Esophagus muscularis mucosa (tissue), 4 donors: ENCODE results near the gene EHD2. TPM values are rescaled to one million over a fixed set of nuclear protein-coding genes. Genes with fewer than 3 reads are reported as not detected.

Source experiments
- DNase-seq: peaks from one replicate; pipeline ENCODE4 v3.0.0-alpha.2; 2017; ENCODE audit errors: extremely low spot score
- H3K27ac ChIP-seq, 4 donors: fragments of 200-600 bp; sonication (generic); replicated peaks in 1 of 4; 1 replicate in 3 of 4; 2 replicates in 1 of 4; pipeline ENCODE4 v1.5.1; 2016 to 2019; ENCODE audit warnings: mild to moderate bottlenecking in 1 of 4
- H3K27me3 ChIP-seq, 4 donors: fragments of 200-600 bp; sonication (generic); one replicate each; pipeline versions ENCODE4 v1.5.1 to v1.6.0; 2016 to 2019
- H3K36me3 ChIP-seq, 4 donors: fragments of 200-600 bp; sonication (generic); one replicate each; pipeline ENCODE4 v1.5.1; 2016 to 2019
- H3K4me1 ChIP-seq, 4 donors: fragments of 200-600 bp; sonication (generic); one replicate each; pipeline ENCODE4 v1.5.1; 2016 to 2019
- H3K4me3 ChIP-seq, 4 donors: fragments of 200-600 bp; sonication (generic); 1 replicate in 2 of 4; 2 replicates in 2 of 4; pipeline ENCODE4 v1.5.1; 2016 to 2019; ENCODE audit warnings: mild to moderate bottlenecking in 4 of 4, moderate library complexity in 1 of 4
- H3K9me3 ChIP-seq, 4 donors: fragments of 200-600 bp; sonication (generic); 1 replicate in 3 of 4; 2 replicates in 1 of 4; pipeline ENCODE4 v1.5.1; 2016 to 2019
- EP300 ChIP-seq: sonication (generic); formaldehyde crosslinking; IDR thresholded peaks from one replicate; pipeline ENCODE4 v1.6.1; 2017; ENCODE audit warnings: antibody characterized with exemption
- POLR2A ChIP-seq: fragments of 450-650 bp; IDR thresholded peaks from one replicate; pipeline ENCODE4 v1.6.1; 2017; ENCODE audit warnings: antibody characterized with exemption, moderate library complexity, mild to moderate bottlenecking, low read depth
- POLR2AphosphoS5 ChIP-seq, 2 donors: sonication (generic); formaldehyde crosslinking; IDR thresholded peaks; one replicate each; pipeline ENCODE4 v1.6.1; 2017; ENCODE audit warnings: antibody characterized with exemption in 2 of 2
- WGBS: methylation state at CpG from one replicate; pipeline ENCODE4 v1.1.5; 2018; 5-methylcytosine and 5-hydroxymethylcytosine counted together
- intact Hi-C: fragments of 100-400 bp; cut with DNase I; formaldehyde crosslinking; loops from one replicate; pipeline ENCODE4 v1.15.1; 2023
- total RNA-seq, 4 donors: library from RNA; depleted of rRNA; stranded (reverse); fragments of >200 nt; gene quantifications; one replicate each; pipeline versions ENCODE4 v1.1.0 to v1.2.1, GENCODE V29; 2016
- TF ChIP-seq, protein P1 (sequence below), 3 experiments: fragments of 200-600 bp in 2 of 3; fragments of 450-650 bp in 1 of 3; sonication (generic) in 2 of 3; IDR thresholded peaks; one replicate each; pipeline ENCODE4 v1.5.1; 2017 to 2019; ENCODE audit warnings: antibody characterized with exemption in 3 of 3, mild to moderate bottlenecking in 2 of 3, moderate library complexity in 1 of 3

The EHD2 gene
- total RNA-seq, 4 donors from 2014 or later, result 154 to 444 (median 250) TPM

DNA sequence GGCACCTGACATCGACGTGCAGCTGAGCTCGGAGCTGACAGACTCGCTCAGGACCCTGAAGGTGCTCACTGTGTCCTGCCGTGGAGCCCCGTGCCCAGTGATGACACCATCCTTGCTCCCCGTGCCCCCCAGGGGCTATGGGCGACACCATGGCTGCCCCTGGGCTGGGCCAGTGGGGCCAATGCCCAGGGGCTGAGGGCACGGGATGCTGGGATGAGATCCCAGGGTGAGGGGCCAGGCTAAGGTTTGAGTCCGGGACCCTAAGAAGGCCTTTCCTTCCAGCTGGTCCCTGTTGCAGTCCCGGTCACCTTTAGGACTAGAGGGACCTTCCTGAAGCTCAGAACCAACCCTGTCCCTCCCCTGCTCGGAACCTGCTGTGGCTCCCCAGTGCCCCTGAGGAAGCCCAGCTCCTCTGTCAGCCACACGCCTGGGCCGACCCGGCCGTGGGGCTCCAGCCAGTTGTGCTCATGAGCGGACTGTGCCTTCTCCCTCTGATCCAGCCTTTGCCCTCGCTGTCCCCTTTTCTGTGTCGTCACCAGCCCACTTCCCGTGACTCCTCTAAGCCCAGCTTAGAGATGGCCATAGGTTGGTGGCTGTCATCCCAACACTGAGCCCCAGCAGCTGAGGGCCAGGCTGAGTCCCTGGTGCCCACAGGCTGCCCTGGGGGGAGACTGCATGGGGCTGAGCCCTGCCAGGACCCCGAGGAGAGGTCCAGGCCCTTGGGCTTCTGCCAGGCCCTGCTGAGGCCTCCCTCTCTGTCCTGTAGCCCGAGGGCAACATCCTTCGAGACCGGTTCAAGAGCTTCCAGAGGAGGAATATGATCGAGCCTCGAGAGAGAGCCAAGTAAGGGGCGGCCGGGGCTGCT is 42.8 kb downstream of the EHD2 start:
- no peaks in the 10 kb centered on the region for H3K4me1 ChIP-seq
- no peaks in the 10 kb centered on the region for H3K9me3 ChIP-seq
- no peak overlapping the region for H3K27ac ChIP-seq
- no peaks in the 10 kb centered on the region for H3K27me3 ChIP-seq
- peaks cover 80 to 99% (median 94%) of the 10 kb centered on the region in 4 donors for H3K36me3 ChIP-seq
- TF ChIP-seq POLR2A (no peak), EP300 (no peak), POLR2AphosphoS5 (IDR thresholded peaks at IDR 0.05) (no peak)
- TF ChIP-seq, protein P1, sequence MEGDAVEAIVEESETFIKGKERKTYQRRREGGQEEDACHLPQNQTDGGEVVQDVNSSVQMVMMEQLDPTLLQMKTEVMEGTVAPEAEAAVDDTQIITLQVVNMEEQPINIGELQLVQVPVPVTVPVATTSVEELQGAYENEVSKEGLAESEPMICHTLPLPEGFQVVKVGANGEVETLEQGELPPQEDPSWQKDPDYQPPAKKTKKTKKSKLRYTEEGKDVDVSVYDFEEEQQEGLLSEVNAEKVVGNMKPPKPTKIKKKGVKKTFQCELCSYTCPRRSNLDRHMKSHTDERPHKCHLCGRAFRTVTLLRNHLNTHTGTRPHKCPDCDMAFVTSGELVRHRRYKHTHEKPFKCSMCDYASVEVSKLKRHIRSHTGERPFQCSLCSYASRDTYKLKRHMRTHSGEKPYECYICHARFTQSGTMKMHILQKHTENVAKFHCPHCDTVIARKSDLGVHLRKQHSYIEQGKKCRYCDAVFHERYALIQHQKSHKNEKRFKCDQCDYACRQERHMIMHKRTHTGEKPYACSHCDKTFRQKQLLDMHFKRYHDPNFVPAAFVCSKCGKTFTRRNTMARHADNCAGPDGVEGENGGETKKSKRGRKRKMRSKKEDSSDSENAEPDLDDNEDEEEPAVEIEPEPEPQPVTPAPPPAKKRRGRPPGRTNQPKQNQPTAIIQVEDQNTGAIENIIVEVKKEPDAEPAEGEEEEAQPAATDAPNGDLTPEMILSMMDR (IDR thresholded peaks at IDR 0.05), result no peak
- intact Hi-C loops, result no loop called here
- WGBS, result 93% methylated on average over 19 of the region's 28 CpGs
- H3K4me3 ChIP-seq, result no peak overlapping the region
- no peak for DNase-seq

DNA sequence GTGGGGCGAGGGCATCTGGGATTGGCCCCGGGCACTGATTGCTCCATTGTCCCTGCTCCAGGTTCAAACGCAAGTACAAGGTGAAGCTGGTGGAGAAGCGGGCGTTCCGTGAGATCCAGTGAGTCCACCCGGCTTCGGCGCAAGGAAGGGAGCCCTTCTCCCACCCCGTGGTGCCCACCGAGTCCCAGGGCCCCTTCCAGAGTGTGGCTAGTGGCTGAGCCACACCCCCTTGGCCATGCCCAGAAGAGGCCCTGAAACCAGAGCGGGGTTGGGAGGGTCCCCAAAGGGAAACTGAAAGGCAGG is 43.4 kb downstream of the EHD2 start:
- Histone ChIP-seq H3K27ac (no peak overlapping the region), H3K27me3 (no peaks in the 10 kb centered on the region), H3K9me3 (no peaks in the 10 kb centered on the region), H3K36me3 (peaks cover 74 to 93% (median 88%) of the 10 kb centered on the region in 4 donors), H3K4me1 (no peaks in the 10 kb centered on the region), H3K4me3 (no peak overlapping the region)
- intact Hi-C loops, result no loop called here
- no peak for DNase-seq
- TF ChIP-seq EP300, result no peak
- TF ChIP-seq, protein P1 (IDR thresholded peaks at IDR 0.05), result no peak
- TF ChIP-seq POLR2AphosphoS5 (IDR thresholded peaks at IDR 0.05), result no peak
- TF ChIP-seq POLR2A, result no peak
- 92% methylated on average over 12 of the region's 12 CpGs for WGBS

DNA sequence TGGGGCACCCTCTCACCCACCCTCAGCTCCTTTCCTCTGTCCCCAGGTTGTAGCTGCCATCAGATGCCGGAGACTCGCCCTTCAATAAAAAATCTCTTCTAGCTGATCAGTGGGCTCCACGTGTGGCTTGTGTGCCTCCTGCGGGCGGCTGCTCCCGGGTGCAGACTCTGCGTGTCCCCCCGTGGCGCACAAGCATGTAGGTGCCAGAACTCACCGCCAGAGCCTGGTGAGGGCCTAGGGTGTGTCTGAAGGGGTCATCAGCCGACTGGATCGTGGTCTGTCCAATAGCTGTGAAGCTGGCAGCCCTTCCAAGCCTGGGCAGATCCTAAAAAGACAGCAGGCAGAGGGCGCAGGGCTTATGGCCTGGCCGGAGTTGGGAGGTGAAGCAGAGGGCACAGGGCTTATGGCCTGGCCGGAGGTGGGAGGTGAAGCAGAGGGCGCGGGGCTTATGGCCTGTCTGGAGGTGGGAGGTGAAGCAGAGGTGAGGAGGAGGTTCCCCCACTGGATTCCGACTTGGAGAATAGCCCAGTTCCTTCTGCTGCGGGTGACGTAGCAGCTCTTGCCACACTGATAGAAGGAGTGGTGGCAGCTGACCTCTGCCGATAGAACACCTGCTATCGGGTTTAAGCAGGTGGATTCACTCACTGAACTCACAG is 43.9 kb downstream of the EHD2 start:
- no peaks in the 10 kb centered on the region for H3K4me1 ChIP-seq
- WGBS, result 86% methylated on average over 18 of the region's 22 CpGs
- H3K9me3 ChIP-seq, result no peaks in the 10 kb centered on the region
- no peak overlapping the region for H3K4me3 ChIP-seq
- peaks cover 70 to 88% (median 83%) of the 10 kb centered on the region in 4 donors for H3K36me3 ChIP-seq
- TF ChIP-seq POLR2AphosphoS5 (IDR thresholded peaks at IDR 0.05), result no peak
- TF ChIP-seq, protein P1 (IDR thresholded peaks at IDR 0.05), result no peak
- no peak for TF ChIP-seq EP300
- no peak for TF ChIP-seq POLR2A
- intact Hi-C loops, result no loop called here
- no peaks in the 10 kb centered on the region for H3K27me3 ChIP-seq
- H3K27ac ChIP-seq, result no peak overlapping the region
- DNase-seq, result no peak

DNA sequence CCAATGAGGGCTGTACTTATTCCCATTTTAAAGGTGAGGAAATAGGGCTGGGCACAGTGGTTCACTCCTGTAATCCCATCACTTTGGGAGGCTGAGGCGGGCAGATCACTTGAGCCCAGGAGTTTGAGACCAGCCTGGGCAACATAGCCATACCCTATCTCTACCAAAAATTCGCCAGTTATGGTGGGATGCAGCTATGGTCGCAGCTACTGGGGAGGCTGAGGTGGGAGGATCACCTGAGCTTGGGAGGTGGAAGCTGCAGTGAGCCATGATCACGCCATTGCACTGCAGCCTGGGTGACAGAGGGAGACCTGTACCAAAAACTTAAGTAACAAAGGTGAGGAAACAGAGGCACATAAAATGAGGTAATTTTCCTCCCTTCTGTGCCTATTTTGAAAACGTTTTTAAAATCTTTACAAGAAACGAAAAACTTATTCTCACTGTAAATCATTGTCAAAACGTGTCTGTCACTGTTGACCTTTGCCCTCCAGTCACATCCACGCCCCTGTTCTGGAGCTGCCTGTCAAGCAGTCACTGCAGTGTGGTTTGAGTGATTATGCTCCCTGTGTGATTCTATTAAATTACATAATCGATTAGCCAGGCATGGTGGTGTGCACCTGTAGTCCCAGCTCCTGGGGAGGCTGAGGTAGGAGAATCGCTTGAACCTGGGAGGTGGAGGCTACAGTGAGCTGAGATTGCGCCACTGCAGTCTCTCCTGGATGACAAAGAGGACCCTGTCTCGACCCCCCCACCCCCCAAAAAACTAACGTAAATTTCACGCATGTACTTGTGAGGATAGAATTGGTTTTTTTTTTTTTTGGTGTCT is 44.6 kb downstream of the EHD2 start:
- Histone ChIP-seq H3K4me1 (peaks cover 0 to 4% (median 0%) of the 10 kb centered on the region in 4 donors), H3K27me3 (no peaks in the 10 kb centered on the region), H3K36me3 (peaks cover 63 to 80% (median 76%) of the 10 kb centered on the region in 4 donors), H3K4me3 (no peak overlapping the region), H3K27ac (no peak overlapping the region), H3K9me3 (no peaks in the 10 kb centered on the region)
- no peak for DNase-seq
- TF ChIP-seq EP300 (no peak), POLR2A (no peak), POLR2AphosphoS5 (IDR thresholded peaks at IDR 0.05) (no peak)
- TF ChIP-seq, protein P1 (IDR thresholded peaks at IDR 0.05), result no peak
- WGBS, result 82% methylated on average over 14 of the region's 14 CpGs
- intact Hi-C loops, result no loop called here
